ENCODE results near the gene PCNX3. TPM values are rescaled to one million over a fixed set of nuclear protein-coding genes. Genes with fewer than 3 reads are reported as not detected.

Gene PCNX3
- total and polyA plus RNA-seq, 2 of the 13 experiments (the other 11 are each of a cell fraction or from before 2014, with no cell fraction given): 16.2 to 23.0 TPM

DNA sequence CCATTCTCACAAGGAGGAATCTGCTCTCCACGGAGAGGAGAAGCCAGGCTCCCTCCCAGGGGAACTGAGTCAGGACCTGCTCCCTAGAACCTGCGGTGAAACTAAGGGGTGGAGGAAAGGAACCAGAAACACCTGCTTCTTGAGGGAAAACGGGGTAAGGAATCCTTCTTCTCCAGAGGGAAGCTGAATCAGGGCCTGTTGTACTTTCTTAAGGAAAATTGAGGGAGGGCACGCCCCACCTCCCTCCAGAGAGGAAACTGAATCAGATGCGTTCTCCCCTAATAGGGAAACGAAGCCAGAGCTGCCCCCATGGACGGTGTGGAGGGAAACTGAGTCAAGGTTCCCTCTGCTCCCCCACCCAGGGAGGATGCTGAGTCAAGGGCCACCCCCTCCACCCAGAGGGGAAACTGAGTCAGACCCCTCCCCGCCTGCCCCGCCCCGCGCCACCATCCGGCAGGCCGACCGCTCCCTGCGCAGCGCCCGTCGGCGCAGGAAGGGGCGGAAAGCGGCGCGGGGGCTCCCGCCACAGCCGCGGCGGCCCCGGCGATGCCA lies 46.7 kb downstream of the PCNX3 start (continued):
- TF ChIP-seq GPN1 (CRISPR knock-in tag; IDR thresholded peaks at IDR 0.05; ENCODE audit: borderline replicate concordance): no peak
- TF ChIP-seq, protein P1, sequence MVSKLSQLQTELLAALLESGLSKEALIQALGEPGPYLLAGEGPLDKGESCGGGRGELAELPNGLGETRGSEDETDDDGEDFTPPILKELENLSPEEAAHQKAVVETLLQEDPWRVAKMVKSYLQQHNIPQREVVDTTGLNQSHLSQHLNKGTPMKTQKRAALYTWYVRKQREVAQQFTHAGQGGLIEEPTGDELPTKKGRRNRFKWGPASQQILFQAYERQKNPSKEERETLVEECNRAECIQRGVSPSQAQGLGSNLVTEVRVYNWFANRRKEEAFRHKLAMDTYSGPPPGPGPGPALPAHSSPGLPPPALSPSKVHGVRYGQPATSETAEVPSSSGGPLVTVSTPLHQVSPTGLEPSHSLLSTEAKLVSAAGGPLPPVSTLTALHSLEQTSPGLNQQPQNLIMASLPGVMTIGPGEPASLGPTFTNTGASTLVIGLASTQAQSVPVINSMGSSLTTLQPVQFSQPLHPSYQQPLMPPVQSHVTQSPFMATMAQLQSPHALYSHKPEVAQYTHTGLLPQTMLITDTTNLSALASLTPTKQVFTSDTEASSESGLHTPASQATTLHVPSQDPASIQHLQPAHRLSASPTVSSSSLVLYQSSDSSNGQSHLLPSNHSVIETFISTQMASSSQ (IDR thresholded peaks at IDR 0.05; ENCODE audit: low read depth): no peak
- TF ChIP-seq, protein P1 (CRISPR knock-in tag; IDR thresholded peaks at IDR 0.05; ENCODE audit: borderline replicate concordance): no peak
- no peak for TF ChIP-seq TGIF2 (CRISPR knock-in tag; IDR thresholded peaks at IDR 0.05)
- no peak for TF ChIP-seq ZNF207 (IDR thresholded peaks at IDR 0.05; ENCODE audit: borderline replicate concordance)
- 0 out of 2 replicates have a peak, but pooled peaks have one; percentile 20 for TF ChIP-seq ZSCAN29 (CRISPR knock-in tag; conservative IDR thresholded peaks at IDR 0.05)
- TF ChIP-seq MEF2D (CRISPR knock-in tag; IDR thresholded peaks at IDR 0.05): 0 out of 2 replicates have a peak, but pooled peaks have one; percentile 15
- peak; percentile 91 for TF ChIP-seq HNRNPLL (IDR thresholded peaks at IDR 0.05; ENCODE audit: low read depth, low read length, poor library complexity, severe bottlenecking)
- TF ChIP-seq ARID2 (CRISPR knock-in tag; IDR thresholded peaks at IDR 0.05; ENCODE audit: borderline replicate concordance): peak; percentile 41; the same call in 1 of the 2 replicates
- no peak for TF ChIP-seq RARG (CRISPR knock-in tag; IDR thresholded peaks at IDR 0.05; ENCODE audit: low read depth)
- TF ChIP-seq, protein P2, sequence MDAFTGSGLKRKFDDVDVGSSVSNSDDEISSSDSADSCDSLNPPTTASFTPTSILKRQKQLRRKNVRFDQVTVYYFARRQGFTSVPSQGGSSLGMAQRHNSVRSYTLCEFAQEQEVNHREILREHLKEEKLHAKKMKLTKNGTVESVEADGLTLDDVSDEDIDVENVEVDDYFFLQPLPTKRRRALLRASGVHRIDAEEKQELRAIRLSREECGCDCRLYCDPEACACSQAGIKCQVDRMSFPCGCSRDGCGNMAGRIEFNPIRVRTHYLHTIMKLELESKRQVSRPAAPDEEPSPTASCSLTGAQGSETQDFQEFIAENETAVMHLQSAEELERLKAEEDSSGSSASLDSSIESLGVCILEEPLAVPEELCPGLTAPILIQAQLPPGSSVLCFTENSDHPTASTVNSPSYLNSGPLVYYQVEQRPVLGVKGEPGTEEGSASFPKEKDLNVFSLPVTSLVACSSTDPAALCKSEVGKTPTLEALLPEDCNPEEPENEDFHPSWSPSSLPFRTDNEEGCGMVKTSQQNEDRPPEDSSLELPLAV (CRISPR knock-in tag; conservative IDR thresholded peaks at IDR 0.05; ENCODE audit: low read depth): no peak
- TF ChIP-seq, protein P3, sequence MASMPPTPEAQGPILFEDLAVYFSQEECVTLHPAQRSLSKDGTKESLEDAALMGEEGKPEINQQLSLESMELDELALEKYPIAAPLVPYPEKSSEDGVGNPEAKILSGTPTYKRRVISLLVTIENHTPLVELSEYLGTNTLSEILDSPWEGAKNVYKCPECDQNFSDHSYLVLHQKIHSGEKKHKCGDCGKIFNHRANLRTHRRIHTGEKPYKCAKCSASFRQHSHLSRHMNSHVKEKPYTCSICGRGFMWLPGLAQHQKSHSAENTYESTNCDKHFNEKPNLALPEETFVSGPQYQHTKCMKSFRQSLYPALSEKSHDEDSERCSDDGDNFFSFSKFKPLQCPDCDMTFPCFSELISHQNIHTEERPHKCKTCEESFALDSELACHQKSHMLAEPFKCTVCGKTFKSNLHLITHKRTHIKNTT (CRISPR knock-in tag; IDR thresholded peaks at IDR 0.05): no peak
- TF ChIP-seq ZNF10 (CRISPR knock-in tag; IDR thresholded peaks at IDR 0.05; ENCODE audit: borderline replicate concordance, low read depth): no peak
- TF ChIP-seq MIER3 (CRISPR knock-in tag; IDR thresholded peaks at IDR 0.05; ENCODE audit: borderline replicate concordance): no peak
- TF ChIP-seq PHF8 (CRISPR knock-in tag; IDR thresholded peaks at IDR 0.05): 0 out of 2 replicates have a peak, but pooled peaks have one; percentile 26
- TF ChIP-seq ZNF678 (CRISPR knock-in tag; IDR thresholded peaks at IDR 0.05): no peak
- TF ChIP-seq SMAD9 (CRISPR knock-in tag; IDR thresholded peaks at IDR 0.05): no peak
- no peak for TF ChIP-seq NRL (CRISPR knock-in tag; IDR thresholded peaks at IDR 0.05; ENCODE audit: borderline replicate concordance)
- TF ChIP-seq TRIM24 (CRISPR knock-in tag; IDR thresholded peaks at IDR 0.05): no peak
- no peak for TF ChIP-seq SOX6 (IDR thresholded peaks at IDR 0.05)
- 0 out of 2 replicates have a peak, but pooled peaks have one; percentile 0 for TF ChIP-seq SOX6 (CRISPR knock-in tag; IDR thresholded peaks at IDR 0.05)
- TF ChIP-seq TEAD2 (CRISPR knock-in tag; IDR thresholded peaks at IDR 0.05): no peak
- TF ChIP-seq ELF3 (CRISPR knock-in tag; IDR thresholded peaks at IDR 0.05): no peak
- TF ChIP-seq, protein P4, sequence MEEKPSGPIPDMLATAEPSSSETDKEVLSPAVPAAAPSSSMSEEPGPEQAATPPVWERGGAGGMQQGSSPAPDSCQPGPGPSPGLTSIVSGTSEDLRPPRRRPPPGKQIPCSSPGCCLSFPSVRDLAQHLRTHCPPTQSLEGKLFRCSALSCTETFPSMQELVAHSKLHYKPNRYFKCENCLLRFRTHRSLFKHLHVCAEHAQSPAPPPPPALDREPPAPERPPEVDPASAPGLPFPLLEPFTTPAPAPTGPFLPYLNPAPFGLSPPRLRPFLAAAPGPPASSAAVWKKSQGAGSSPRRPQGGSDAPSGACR (CRISPR knock-in tag; IDR thresholded peaks at IDR 0.05): no peak
- no peak for TF ChIP-seq TBL1XR1 (IDR thresholded peaks at IDR 0.05; ENCODE audit: borderline replicate concordance, low read length, partially characterized antibody)
